Globus pallidus (tissue), 1 donor: ENCODE measurements around the gene SOBP.
A peak's percentile ranks its signal among the peaks of the same experiment; 100 is the strongest.

ENCODE experiments used
- DNase-seq: peaks from one replicate; pipeline ENCODE4 v3.0.0-alpha.2; 2015; ENCODE audit warnings: low spot score

The SOBP gene

GRCh38 chr6:107691062-107691751 lies 201.3 kb downstream of the SOBP start:
- DNase-seq, result no peak

- no peak for DNase-seq
Measured at GRCh38 chr6:107692351-107692750, 202.4 kb downstream of the SOBP start.

GRCh38 chr6:107695061-107695720 lies 205.3 kb downstream of the SOBP start:
- no peak for DNase-seq

- DNase-seq, result no peak
Measured at GRCh38 chr6:107697682-107698081, 207.8 kb downstream of the SOBP start.

- no peak for DNase-seq
Measured at GRCh38 chr6:107698146-107698545, 208.2 kb downstream of the SOBP start.

GRCh38 chr6:107699254-107699653 lies 209.3 kb downstream of the SOBP start:
- no peak for DNase-seq

- DNase-seq, result no peak
Measured at GRCh38 chr6:107699697-107700325, 209.9 kb downstream of the SOBP start.

GRCh38 chr6:107703606-107704005 lies 213.7 kb downstream of the SOBP start:
- DNase-seq, result no peak

GRCh38 chr6:107704347-107705013 lies 214.6 kb downstream of the SOBP start:
- DNase-seq, result peak; percentile 37

- no peak for DNase-seq
Measured at GRCh38 chr6:107706516-107707115, 216.7 kb downstream of the SOBP start.

GRCh38 chr6:107707346-107708275 lies 217.7 kb downstream of the SOBP start:
- DNase-seq, result no peak

GRCh38 chr6:107708435-107708834 lies 218.5 kb downstream of the SOBP start:
- no peak for DNase-seq

- DNase-seq, result no peak
Measured at GRCh38 chr6:107709341-107709740, 219.4 kb downstream of the SOBP start.
